Hypothalamus (tissue), 51 donors: ENCODE measurements around the gene MAP3K21.
A peak's percentile ranks its signal among the peaks of the same experiment; 100 is the strongest.

ENCODE experiments used
- DNase-seq, 51 donors: peaks; one replicate each; lab custom pipeline; 2025; lab: John Stamatoyannopoulos, UW

The MAP3K21 gene

DNA sequence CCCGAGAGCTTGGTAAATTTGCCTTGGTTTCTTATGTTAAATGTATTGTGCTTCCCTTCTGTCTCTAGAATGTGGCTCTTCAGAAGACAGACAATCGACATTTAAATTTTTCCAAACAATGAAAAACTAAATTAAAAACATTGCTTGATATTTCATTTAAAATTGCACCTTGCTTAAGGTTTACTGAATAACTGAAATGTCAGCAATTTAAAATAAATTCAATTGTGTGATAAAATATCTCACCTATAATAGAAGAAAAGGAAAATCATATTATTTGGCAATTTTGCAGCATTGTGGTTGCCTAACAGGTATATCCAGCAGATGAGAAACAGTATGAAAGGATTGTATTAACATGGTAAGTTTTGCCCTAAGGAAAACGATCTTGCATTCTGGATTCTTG lies 56.5 kb downstream of the MAP3K21 start:
- DNase-seq = no peak

DNA sequence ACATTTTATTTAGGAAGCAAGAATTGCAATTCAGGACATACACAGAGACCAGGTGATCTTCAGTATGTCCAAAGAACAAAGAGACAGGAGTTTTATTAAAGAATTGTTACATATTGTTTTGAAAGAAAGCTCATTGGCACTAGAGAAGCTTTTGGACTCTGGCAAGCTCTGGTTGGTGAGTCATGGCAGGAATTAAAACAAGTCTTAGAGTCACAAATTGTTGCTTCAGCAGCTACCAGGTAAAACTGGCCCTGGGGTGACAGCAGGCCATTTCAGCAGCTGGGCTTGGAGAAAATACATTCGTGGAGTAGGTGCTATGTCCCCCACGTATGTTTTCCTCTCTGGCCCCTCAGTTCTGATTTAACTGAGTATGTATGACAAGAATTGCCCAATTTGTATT lies 58.8 kb downstream of the MAP3K21 start:
- no peak for DNase-seq

DNA sequence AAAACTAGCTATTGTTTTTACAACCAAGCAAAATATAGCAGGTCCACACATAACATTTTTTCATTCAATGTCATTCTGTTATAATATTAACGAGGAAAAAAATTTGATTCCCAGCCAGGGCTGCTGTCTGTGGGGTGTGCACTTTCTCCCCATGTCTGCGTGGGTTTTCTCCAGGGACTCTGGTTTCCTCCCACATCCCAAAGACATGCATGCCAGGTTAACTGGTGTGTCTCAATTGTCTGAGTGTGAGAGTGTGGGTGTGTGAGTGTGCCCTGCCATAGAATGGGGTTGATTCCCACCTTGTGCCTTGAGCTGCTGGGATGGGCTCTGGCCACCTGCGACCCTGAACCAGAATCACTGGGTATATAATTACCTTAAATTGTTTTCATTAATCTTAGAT lies 60.1 kb downstream of the MAP3K21 start:
- DNase-seq = no peak

DNA sequence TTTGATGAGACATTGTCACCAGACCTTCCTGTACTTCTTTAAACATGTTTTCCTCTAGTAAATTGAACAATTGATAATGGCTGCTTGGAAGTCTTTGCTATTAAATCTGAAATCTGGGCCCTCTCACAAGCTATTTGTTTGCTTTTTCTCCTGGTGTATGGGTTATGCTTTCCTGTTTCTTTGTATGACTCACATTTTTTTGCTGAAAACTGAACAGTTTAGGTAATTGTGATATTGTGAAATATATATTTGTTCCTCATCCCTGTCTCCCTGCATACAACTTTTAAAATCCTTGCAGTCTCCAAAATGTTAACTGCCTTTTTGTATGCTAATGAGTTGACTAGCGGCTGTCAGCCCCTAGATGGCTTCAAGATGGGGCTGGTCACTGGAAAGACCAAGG lies 61.6 kb downstream of the MAP3K21 start:
- DNase-seq = no peak

DNA sequence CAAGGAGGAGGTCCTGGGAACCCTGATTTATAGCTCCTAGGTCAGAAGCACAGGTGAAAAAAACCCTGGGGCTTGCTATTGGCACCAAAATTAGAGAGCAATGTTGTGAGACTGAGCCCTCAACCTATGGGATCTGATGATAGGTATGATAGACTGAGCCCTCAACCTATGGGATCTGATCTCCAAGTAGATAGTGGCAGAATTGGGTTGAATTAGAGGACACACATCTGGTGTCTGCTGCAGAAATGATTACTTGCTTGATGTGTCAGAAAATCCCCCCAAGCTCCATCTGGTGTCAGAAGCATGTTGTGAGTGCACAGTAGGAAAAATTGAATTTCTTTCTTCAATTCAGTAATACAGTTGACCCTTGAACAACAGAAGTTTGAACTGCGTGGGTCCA lies 62.4 kb downstream of the MAP3K21 start:
- no peak for DNase-seq

DNA sequence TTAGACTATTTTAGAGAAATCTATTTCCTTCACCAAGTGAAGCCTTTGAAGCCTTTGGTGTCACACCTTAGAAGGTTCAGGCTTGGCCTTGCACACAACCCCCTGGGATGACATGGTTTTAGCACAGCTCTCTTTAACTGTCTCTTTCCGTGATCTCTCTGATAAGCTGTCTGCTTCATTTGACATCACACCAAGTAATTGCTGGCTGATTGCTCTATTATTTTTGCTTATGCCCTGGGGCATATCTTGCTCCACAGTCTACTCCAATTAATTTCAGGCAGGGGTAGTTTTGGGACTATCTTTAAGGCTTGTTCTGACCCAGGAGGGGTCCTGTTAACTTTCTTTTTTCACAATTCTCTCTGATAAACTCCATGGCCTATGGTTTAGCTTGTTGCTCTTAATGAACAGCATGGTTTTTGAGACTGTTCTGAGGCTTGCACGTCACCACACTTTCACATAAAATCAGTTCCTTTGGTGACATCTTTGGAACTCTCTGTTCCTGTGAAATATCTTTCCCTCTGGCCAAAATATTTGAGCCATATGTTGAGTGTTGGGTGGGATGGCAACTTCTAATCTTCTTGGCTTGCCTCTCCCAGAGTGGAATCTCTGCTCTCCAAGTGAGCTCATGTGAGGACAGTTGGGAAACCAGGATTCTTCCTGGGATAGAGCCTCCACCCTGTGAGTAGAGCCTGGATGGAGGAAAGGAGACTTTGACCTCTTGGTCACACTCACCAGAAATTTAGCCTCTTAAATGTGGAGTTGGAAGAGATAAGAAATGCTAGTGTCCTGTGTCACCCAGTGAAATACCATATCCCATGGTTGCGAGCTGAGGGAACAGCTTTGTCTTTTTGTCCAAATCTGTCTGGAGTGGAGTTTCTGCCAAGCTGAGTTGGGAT lies 63.6 kb downstream of the MAP3K21 start:
- DNase-seq = no peak

DNA sequence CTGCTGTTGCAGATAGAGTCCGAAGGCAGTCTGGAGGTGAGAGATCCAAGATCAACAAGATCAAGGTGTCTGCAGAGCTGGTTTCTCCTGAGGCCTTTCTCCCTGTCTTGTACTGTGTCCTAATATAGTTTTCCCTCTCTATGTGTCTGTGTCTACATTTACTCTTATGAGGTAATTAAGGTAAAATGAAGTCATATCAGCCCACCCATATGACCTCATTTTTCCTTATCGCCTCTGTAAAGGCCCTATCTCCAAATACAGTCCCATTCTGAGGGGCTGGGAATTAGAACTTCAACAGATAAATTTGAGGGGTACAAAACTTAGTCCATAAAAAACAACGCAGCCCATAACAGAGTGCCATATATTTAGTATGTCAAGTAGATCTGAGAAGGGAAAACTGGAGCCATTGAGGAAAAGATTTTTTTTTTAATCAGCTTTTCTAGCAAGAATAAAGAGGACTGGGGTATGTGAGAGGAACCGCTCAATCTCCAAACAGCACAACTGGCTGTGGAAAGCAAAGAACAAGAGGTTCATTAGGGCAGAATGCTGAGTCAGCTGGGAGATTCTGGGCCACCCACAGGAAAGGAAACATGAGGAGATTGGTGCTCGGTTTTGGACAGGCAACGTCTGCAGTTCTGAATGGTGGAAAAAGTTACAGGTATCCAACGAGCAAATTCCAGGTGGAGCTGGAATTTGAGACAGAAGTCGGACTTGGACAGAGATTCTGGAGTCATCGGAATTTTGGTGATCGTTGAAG lies 65.7 kb downstream of the MAP3K21 start:
- DNase-seq = no peak

DNA sequence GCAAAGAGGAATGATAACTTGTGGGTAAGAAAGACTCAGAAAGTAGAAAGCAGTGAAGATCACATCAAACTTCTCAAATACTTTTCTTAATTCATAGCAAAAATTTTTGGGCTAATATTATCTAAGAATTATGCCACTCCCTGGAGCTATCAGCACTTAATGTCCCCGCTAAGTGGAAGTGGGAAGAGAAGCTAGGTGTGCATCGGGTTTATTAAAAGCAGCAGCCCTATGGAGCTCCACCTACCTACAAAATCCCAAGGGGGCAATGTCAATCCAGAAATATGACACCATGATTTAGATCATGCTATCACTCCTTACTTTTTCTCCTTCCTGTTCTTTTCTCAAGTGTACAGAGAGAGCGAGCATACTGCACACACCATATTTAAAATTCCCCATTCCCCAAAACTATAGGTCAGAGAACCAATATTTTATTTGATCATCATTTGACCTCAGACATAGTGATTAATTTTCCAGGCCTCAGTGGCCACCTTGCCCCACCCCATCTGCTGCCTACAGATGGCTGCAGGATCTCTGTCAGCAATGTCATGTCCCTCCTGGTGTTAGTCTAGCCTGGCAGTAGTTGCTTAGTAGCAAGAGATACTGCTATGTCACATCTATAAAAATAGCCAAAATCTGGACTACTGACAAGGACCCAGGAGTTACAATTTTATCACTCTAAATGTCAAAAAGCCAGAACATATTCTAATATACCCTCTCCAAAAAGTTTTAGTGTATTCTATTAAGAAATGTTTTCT lies 66.6 kb downstream of the MAP3K21 start:
- DNase-seq = no peak

DNA sequence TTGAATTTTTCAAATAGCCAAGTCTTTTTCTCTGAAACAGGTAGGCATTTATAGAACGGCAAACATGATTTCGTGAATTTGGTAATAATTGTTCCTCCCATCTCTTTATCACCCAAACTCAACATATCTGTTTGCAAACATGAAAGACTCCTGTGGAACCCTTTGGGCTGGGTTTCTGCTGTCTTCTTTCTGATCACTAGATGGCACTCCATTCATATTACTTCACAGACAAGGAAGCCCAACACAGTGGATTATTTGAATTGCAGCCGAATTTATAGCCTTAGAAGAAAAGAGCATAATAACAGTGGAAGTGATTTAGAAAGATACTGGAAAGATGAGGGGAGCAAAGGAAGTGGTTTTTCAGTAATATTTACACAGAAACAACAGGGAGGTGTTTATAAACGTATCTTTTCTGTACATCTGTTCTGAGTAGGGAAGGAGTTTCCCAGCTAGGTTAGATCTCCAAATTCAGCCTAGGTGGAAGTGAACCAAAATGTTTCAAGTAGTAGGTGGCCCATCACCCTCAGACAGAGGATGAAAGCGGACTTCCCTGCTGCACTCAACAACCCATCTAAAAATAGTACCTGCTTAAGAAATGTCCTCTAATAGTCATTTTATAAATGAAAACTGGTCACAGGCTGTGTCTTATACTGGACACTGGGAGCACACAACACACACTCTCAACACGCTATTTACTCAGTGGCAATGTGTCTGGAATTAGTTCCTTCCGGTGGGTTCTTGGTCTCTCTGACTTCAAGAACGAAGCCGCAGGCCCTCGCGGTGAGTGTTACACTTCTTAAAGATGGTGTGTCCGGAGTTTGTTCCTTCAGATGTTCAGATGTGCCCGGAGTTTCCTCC lies 67.6 kb downstream of the MAP3K21 start:
- peak in 8 of 51 donors; percentile 0 to 43 (median 7) for DNase-seq

DNA sequence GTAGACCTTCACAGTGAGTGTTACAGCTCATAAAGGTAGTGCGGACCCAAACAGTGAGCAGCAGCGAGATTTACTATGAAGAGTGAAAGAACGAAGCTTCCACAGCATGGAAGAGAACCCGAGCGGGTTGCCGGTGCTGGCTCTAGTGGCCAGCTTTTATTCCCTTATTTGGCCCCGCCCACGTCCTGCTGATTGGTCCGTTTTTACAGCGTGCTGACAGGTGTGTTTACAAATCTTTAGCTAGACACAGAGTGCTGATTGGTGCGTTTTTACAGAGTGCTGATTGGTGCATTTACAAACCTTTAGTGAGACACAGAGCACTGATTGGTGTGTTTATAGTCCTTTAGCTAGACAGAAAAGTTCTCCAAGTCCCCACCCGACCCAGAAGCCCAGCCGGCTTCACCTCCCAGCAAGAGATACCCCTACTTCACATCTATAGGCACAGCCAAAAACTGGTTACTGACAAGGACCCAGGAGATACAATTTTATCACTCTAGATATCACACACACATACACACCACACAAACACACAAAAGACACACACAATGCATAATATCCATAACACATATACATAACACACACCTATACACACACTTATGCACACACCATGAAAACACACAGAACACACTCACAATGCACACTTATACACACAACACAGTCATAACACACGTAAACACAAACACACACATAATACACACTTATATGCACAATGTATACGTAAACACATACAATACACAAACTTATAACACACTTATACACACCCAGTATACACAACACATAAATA lies 68.5 kb downstream of the MAP3K21 start:
- DNase-seq = no peak

DNA sequence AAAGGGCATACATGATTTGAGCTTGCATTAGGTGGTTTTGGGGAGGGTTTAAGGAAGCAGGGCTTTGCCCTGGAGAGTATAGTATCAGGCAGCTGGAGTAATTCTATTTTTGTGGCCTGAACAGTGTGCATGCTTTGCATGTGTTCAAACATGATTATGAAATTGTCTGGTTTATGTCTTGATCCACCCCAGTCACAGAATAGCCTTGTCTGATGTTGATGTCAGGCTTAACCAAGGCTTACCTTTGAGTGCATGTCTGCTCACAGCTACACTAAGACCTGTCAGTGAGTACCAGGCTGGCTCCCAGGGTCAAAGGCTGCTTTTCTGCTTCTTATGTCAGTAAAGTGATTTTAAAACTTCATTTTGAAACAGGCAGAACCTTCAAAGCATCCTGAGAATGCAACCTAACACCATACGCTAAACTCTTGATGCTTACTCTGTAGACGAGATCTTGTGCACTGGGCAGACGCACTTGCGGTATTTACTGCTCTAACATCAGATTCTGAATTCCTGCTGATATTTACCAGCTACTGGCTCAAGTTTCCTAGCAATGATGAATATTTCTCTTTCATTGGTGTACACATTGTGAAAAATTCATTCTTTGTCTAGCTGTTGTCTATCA lies 78.9 kb downstream of the MAP3K21 start:
- no peak for DNase-seq

DNA sequence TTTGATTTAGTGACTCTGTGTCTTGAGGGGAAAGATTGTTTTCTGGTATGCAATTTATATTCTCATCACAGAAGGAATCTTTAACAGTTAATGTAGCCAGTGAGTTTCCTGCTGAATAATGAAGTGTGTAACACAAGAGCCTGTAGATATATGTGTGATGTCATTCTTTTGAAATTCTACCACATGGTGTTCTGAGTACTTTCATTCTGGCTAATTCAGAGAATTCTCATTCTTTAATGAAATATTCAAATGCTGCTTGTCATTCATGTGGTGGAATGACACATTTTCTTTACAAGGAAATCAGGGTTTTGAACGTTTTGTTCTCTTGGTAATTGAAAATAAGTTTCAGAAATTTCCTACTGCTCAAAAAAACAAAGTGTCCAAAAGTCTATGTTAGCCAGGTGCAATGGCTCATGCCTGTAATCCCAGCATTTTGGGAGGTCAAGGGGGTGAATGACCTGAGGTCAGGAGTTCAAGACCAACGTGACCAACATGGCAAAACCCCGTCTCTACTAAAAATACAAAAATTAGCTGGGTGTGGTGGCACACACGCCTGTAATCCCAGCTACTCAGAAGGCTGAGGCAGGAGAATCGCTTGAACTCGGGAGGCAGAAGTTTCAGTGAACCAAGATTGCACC lies 79.6 kb downstream of the MAP3K21 start:
- no peak for DNase-seq

DNA sequence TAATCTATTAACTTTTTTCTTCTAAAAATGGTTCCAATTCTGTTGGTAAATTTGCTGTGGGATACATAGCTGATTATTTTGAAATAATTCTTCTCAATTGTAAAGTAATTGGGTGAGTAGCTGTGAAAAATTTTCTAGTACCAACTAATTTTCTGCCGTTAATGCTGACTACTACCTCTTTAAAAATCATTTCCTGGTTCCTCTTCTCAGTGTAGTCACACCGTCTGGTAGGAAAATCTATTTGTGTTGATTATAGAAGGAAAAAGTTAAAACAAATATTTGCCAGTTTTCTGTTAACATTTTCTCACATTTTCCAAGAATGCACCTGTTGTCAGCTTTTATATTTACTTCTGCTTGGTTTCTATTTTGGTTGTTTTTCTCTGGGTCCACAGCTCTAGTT lies 82.0 kb downstream of the MAP3K21 start:
- DNase-seq = no peak

DNA sequence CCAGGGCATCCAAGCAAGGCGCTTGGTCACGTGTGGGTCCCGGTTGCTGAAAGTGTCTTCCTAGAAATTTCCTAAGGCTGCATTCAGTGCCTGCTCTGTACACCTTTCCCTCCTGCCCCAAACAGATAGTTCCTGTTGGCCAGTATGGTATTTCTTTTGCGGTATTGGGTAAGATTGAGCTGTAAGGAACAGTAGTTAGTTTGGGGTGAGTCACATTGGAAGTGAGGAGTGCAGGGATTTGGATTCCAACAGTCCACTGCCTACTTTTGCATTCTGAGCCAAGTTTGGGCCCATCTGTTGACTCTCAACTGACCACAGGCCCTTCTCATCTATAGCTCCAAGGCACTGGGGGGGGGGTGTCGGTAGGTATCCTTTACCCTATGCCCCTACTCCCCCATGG lies 83.4 kb downstream of the MAP3K21 start:
- no peak for DNase-seq

DNA sequence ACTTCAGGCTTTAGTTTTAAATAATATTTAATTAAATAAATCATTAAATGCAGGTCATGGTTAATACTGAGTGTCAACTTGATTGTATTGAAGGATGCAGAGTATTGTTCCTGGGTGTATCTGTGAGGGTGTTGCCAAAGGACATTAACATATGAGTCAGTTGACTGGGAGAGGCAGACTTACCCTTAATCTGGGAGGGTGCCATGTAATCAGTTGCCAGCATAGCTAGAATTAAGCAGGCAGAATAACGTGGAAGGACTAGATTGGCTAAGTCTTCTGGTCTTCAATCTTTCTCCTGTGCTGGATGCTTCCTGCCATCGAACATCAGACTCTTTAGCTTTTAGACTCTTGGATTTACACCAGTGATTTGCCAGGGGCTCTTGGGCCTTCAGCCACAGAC lies 85.3 kb downstream of the MAP3K21 start:
- DNase-seq = no peak

DNA sequence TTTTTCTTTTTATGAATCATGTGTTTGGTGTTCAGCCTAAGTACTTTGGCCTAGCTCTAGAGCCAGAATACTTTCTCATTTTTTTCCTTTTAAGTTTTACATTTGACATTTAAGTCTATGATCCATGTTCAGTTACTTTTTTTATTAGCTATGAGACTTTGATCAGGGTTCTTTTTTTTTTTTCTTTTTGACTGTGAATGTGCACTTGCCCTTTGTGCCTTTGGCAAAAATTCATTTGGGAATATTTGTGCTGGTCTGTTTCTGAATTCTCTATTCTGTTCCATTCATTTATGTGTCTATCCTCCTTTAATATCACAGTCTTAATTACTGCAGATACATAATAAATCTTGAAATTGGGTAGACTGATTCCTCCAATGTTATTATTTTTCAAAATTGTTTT lies 93.8 kb downstream of the MAP3K21 start:
- DNase-seq = no peak

DNA sequence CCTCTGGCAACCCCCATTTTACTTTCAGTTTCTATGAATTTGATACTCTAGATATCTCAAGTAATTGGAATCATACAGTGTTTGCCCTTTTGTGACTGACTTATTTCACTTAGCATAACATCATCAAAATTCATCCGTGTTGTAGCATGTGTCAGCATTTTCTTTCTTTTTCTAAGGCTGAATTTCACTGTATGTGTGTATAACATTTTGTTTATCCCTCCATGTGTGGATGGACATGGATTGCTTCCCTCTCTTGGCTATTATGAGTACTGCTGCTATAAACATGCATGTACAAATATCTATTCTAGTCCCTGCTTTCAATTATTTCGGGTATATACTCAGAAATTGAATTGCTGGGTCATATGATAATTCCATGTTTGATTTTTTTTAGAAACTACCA lies 97.3 kb downstream of the MAP3K21 start:
- no peak for DNase-seq

DNA sequence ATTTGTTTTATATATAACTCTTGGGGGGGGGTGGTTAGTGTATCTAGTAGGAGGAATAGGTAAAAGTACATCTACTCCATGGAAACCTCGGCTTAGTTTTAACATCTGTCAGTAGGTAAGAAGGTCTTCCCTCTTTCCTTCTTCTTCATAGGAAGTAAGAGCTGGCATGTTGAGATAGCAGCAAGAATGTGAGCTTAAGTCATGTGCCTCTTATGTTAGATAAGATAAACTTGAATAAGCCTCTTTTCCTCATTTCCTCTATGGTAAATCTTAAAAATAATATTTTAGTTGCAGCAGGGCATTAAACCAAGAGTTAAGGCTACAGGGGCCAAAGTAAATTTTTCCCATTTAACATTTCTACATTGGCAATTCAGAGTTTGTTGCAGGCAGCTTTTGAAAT lies 100.4 kb downstream of the MAP3K21 start:
- no peak for DNase-seq
